IPS-18c (cell line): ENCODE data around the gene FAM89B.

Experiments
- H3K4me3 ChIP-seq: 2 replicates; pipeline ENCODE4 v1.7.0; 2013; ENCODE audit warnings: low read depth, mild to moderate bottlenecking, low read length, moderate library complexity; ENCODE audit not compliant: insufficient read depth
- H3K9me3 ChIP-seq: one replicate; pipeline ENCODE4 v1.6.1; 2013; ENCODE audit warnings: mild to moderate bottlenecking, low read length, moderate library complexity; ENCODE audit not compliant: control insufficient read depth, insufficient read depth

Gene FAM89B

GRCh38 chr11:65553301-65554001 lies 18.9 kb upstream of the FAM89B start:
- Histone ChIP-seq H3K9me3 (peaks cover 5% of the 10 kb centered on the region), H3K4me3 (peak overlapping the region; percentile 43)

- peak overlapping the region; percentile 43 for H3K4me3 ChIP-seq
- peaks cover 2% of the 10 kb centered on the region for H3K9me3 ChIP-seq
Observed at GRCh38 chr11:65554057-65554818, 18.1 kb upstream of the FAM89B start.

- Histone ChIP-seq H3K4me3 (no peak overlapping the region), H3K9me3 (peaks cover 2% of the 10 kb centered on the region)
Observed at GRCh38 chr11:65554842-65555430, 17.4 kb upstream of the FAM89B start.

GRCh38 chr11:65555693-65556231 lies 16.6 kb upstream of the FAM89B start:
- Histone ChIP-seq H3K4me3 (no peak overlapping the region), H3K9me3 (peaks cover 2% of the 10 kb centered on the region)

- Histone ChIP-seq H3K4me3 (no peak overlapping the region), H3K9me3 (peaks cover 2% of the 10 kb centered on the region)
Observed at GRCh38 chr11:65556470-65557279, 15.7 kb upstream of the FAM89B start.

GRCh38 chr11:65557280-65558001 lies 14.9 kb upstream of the FAM89B start:
- Histone ChIP-seq H3K9me3 (peaks cover 2% of the 10 kb centered on the region), H3K4me3 (peak overlapping the region; percentile 55; the same call in 1 of the 2 replicates)

- Histone ChIP-seq H3K9me3 (peaks cover 2% of the 10 kb centered on the region), H3K4me3 (peak within 1 kb of the TSS; percentile 55)
Observed at GRCh38 chr11:65558002-65558929, 14.1 kb upstream of the FAM89B start, which contains the start of gene LTBP3. TSS of gene LTBP3 (minus strand) at chr11:65558359. CDS start at chr11:65557959, 400 bp downstream.

GRCh38 chr11:65558930-65559509 lies 13.3 kb upstream of the FAM89B start:
- Histone ChIP-seq H3K9me3 (no peaks in the 10 kb centered on the region), H3K4me3 (peak overlapping the region; percentile 55)

GRCh38 chr11:65559535-65559934 lies 12.8 kb upstream of the FAM89B start:
- Histone ChIP-seq H3K4me3 (no peak overlapping the region), H3K9me3 (no peaks in the 10 kb centered on the region)

- no peaks in the 10 kb centered on the region for H3K9me3 ChIP-seq
- H3K4me3 ChIP-seq = no peak overlapping the region
Observed at GRCh38 chr11:65559951-65560537, 12.3 kb upstream of the FAM89B start.

- peak overlapping the region; percentile 21; the same call in 1 of the 2 replicates for H3K4me3 ChIP-seq
- no peaks in the 10 kb centered on the region for H3K9me3 ChIP-seq
Observed at GRCh38 chr11:65560555-65561418, 11.6 kb upstream of the FAM89B start.

GRCh38 chr11:65562020-65562419 lies 10.3 kb upstream of the FAM89B start:
- Histone ChIP-seq H3K9me3 (no peaks in the 10 kb centered on the region), H3K4me3 (no peak overlapping the region)

GRCh38 chr11:65562788-65563187 lies 9.6 kb upstream of the FAM89B start:
- Histone ChIP-seq H3K9me3 (no peaks in the 10 kb centered on the region), H3K4me3 (no peak overlapping the region)

- Histone ChIP-seq H3K9me3 (no peaks in the 10 kb centered on the region), H3K4me3 (no peak overlapping the region)
Observed at GRCh38 chr11:65563601-65564000, 8.7 kb upstream of the FAM89B start.
